SK-N-SH (cell line): ENCODE data around the gene LRRC45. TPM values are rescaled to one million over a fixed set of nuclear protein-coding genes. Genes with fewer than 3 reads are reported as not detected.

Experiments
- CTCF ChIA-PET: fragments of 300-600, 350-600 bp; formaldehyde crosslinking; extraction: SDS; loops from one replicate; lab custom pipeline; 2021; lab: Yijun Ruan, JAX
- POLR2A ChIA-PET: fragments of 350-600 bp; sonication (Branson Sonifier 250); formaldehyde crosslinking; extraction: SDS; loops from one replicate; lab custom pipeline; 2020; ENCODE audit warnings: antibody characterized with exemption, inconsistent platforms; lab: Yijun Ruan, JAX
- DNase-seq: peaks from one replicate; pipeline ENCODE4 v3.0.0; 2012
- H2AFZ ChIP-seq: fragments of 200-600 bp; sonication (generic); 2 replicates; pipeline ENCODE4 v1.8.1; 2016; ENCODE audit warnings: antibody characterized with exemption, mild to moderate bottlenecking, low read depth
- H3F3A ChIP-seq: fragments of 200-600 bp; sonication (generic); replicated peaks from 2 replicates; pipeline ENCODE3; 2016; ENCODE audit warnings: antibody characterized with exemption, mild to moderate bottlenecking; ENCODE audit not compliant: insufficient read depth
- H3K27ac ChIP-seq, 2 experiments: fragments of 200-500 bp in 1 of 2; fragments of 200-600 bp in 1 of 2; sonication (Bioruptor generic) in 1 of 2; sonication (generic), shearing (Covaris generic) in 1 of 2; 2 replicates each; pipeline versions ENCODE4 v1.5.1 to v1.6.1; 2014 to 2016; ENCODE audit warnings: low read depth in 2 of 2, inconsistent platforms in 1 of 2, low read length in 1 of 2, mild to moderate bottlenecking in 1 of 2, mixed read lengths in 1 of 2
- H3K27me3 ChIP-seq: fragments of 200-600 bp; sonication (generic), shearing (Covaris generic); 2 replicates; pipeline ENCODE4 v1.6.1; 2016; ENCODE audit warnings: mixed run types; ENCODE audit not compliant: insufficient read depth
- H3K36me3 ChIP-seq, 2 experiments: fragments of 200-500 bp in 1 of 2; fragments of 200-600 bp in 1 of 2; sonication (Bioruptor generic) in 1 of 2; sonication (generic) in 1 of 2; replicated peaks in 1 of 2; 2 replicates each; pipeline versions ENCODE3 to v1.5.1; 2014 to 2016; ENCODE audit warnings: low read length in 1 of 2, mild to moderate bottlenecking in 1 of 2; ENCODE audit not compliant: insufficient read depth in 2 of 2, control insufficient read depth in 1 of 2
- H3K4me1 ChIP-seq, 2 experiments: fragments of 200-500 bp in 1 of 2; fragments of 200-600 bp in 1 of 2; sonication (Bioruptor generic) in 1 of 2; sonication (generic), shearing (Covaris generic) in 1 of 2; 2 replicates each; pipeline versions ENCODE4 v1.5.1 to v1.6.1; 2014 to 2016; ENCODE audit warnings: low read depth in 1 of 2, low read length in 1 of 2, mixed run types in 1 of 2; ENCODE audit not compliant: insufficient read depth in 2 of 2, control insufficient read depth in 1 of 2
- H3K4me2 ChIP-seq: fragments of 200-600 bp; sonication (generic), shearing (Covaris generic); 2 replicates; pipeline ENCODE4 v1.6.1; 2017; ENCODE audit warnings: mixed run types
- H3K4me3 ChIP-seq, 2 experiments: fragments of 200-500 bp in 1 of 2; fragments of 200-600 bp in 1 of 2; sonication (Bioruptor generic) in 1 of 2; sonication (generic), shearing (Covaris generic) in 1 of 2; 2 replicates each; pipeline versions ENCODE4 v1.5.1 to v1.8.1; 2014 to 2016; ENCODE audit warnings: low read depth in 2 of 2, inconsistent platforms in 1 of 2, low read length in 1 of 2, mild to moderate bottlenecking in 1 of 2, mixed read lengths in 1 of 2, moderate library complexity in 1 of 2
- H3K79me2 ChIP-seq: fragments of 200-600 bp; sonication (generic); 2 replicates; pipeline ENCODE4 v1.8.1; 2017; ENCODE audit warnings: mild to moderate bottlenecking; ENCODE audit not compliant: insufficient read depth
- H3K9ac ChIP-seq: fragments of 200-600 bp; sonication (generic); 2 replicates; pipeline ENCODE4 v1.6.1; 2017; ENCODE audit warnings: mixed run types
- H3K9me2 ChIP-seq: fragments of 200-600 bp; sonication (generic); 2 replicates; pipeline ENCODE4 v1.6.1; 2017; ENCODE audit warnings: mixed run types
- H3K9me3 ChIP-seq: fragments of 200-600 bp; sonication (generic); 2 replicates; pipeline ENCODE4 v1.6.1; 2017; ENCODE audit warnings: mixed run types, mild to moderate bottlenecking, moderate library complexity
- H4K20me1 ChIP-seq: fragments of 200-600 bp; sonication (generic); 2 replicates; pipeline ENCODE4 v1.6.1; 2017; ENCODE audit warnings: mild to moderate bottlenecking, mixed run types; ENCODE audit not compliant: insufficient read depth
- ELF1 ChIP-seq: IDR thresholded peaks from 2 replicates; pipeline ENCODE4 v1.4.0; 2012
- FOXJ3 ChIP-seq: sonication (generic); formaldehyde crosslinking; IDR thresholded peaks from 2 replicates; pipeline ENCODE4 v1.5.1; 2020; ENCODE audit warnings: mild to moderate bottlenecking, missing genetic modification reagents
- FOXM1 ChIP-seq: IDR thresholded peaks from 2 replicates; pipeline ENCODE4 v1.4.0; 2012; ENCODE audit warnings: low read depth, mild to moderate bottlenecking
- GATA2 ChIP-seq: sonication (generic); formaldehyde crosslinking; IDR thresholded peaks from 2 replicates; pipeline ENCODE4 v1.5.0; 2020; ENCODE audit warnings: mild to moderate bottlenecking, missing genetic modification reagents
- IRF3 ChIP-seq: fragments of 150-350 bp; IDR thresholded peaks from 2 replicates; pipeline ENCODE4 v1.6.1; 2016; ENCODE audit warnings: mild to moderate bottlenecking, low read depth, low read length
- JUND ChIP-seq: IDR thresholded peaks from 2 replicates; pipeline ENCODE4 v1.4.0; 2012
- MAX ChIP-seq: IDR thresholded peaks from 2 replicates; pipeline ENCODE4 v1.4.0; 2012; ENCODE audit warnings: low read depth
- MEF2A ChIP-seq: IDR thresholded peaks from 2 replicates; pipeline ENCODE4 v1.4.0; 2012; ENCODE audit warnings: low read depth, borderline replicate concordance
- MXI1 ChIP-seq: IDR thresholded peaks from 2 replicates; pipeline ENCODE4 v1.6.1; 2012; ENCODE audit warnings: mild to moderate bottlenecking, low read depth, low read length, improper control_type of control experiment
- PBX3 ChIP-seq: IDR thresholded peaks from 2 replicates; pipeline ENCODE4; 2012
- POLR2AphosphoS5 ChIP-seq: IDR thresholded peaks from 2 replicates; pipeline ENCODE4 v1.6.1; 2012; ENCODE audit warnings: low read depth, low read length
- RAD21 ChIP-seq: IDR thresholded peaks from 2 replicates; pipeline ENCODE4 v1.6.1; 2012; ENCODE audit warnings: mild to moderate bottlenecking, low read length
- REST ChIP-seq: IDR thresholded peaks from 2 replicates; pipeline ENCODE4 v1.6.1; 2012; ENCODE audit warnings: mild to moderate bottlenecking, low read depth, low read length, moderate library complexity
- RFX5 ChIP-seq: IDR thresholded peaks from 2 replicates; pipeline ENCODE4 v1.6.1; 2012; ENCODE audit warnings: mild to moderate bottlenecking, improper control_type of control experiment, low read length
- RXRA ChIP-seq: IDR thresholded peaks from 2 replicates; pipeline ENCODE4 v1.4.0; 2012; ENCODE audit warnings: low read depth, mild to moderate bottlenecking, borderline replicate concordance
- SIN3A ChIP-seq: IDR thresholded peaks from 2 replicates; pipeline ENCODE4 v1.6.1; 2012; ENCODE audit warnings: low read depth, mild to moderate bottlenecking, low read length, moderate library complexity, borderline replicate concordance
- TCF12 ChIP-seq: IDR thresholded peaks from 2 replicates; pipeline ENCODE4 v1.4.0; 2012
- TEAD4 ChIP-seq: IDR thresholded peaks from 2 replicates; pipeline ENCODE4 v1.4.0; 2012; ENCODE audit warnings: mild to moderate bottlenecking, borderline replicate concordance; ENCODE audit not compliant: insufficient read depth
- USF1 ChIP-seq: IDR thresholded peaks from 2 replicates; pipeline ENCODE4 v1.4.0; 2012; ENCODE audit warnings: low read depth, borderline replicate concordance
- USF2 ChIP-seq: fragments of 150-350 bp; IDR thresholded peaks from 2 replicates; pipeline ENCODE4 v1.6.1; 2017; ENCODE audit warnings: antibody characterized with exemption, low read length, low read depth, borderline replicate concordance
- YY1 ChIP-seq: IDR thresholded peaks from 2 replicates; pipeline ENCODE4 v1.4.0; 2012; ENCODE audit warnings: low read depth, mild to moderate bottlenecking
- ZBTB33 ChIP-seq: IDR thresholded peaks from 2 replicates; pipeline ENCODE4 v1.4.0; 2012; ENCODE audit warnings: low read depth, borderline replicate concordance
- WGBS: methylation state at CpG from one replicate; pipeline ENCODE4 v1.1.6; 2017; ENCODE audit warnings: low lambda C conversion rate; 5-methylcytosine and 5-hydroxymethylcytosine counted together
- polyA plus RNA-seq, 3 experiments: library from polyadenylated mRNA; depleted of rRNA; stranded (reverse); fragments of >200 nt; gene quantifications; 2 replicates each; pipeline ENCODE4 v1.2.3, GENCODE V29; 2012

Gene LRRC45
- polyA plus RNA-seq, 1 of the 3 experiments (the other 2 are of a cell fraction): 31.5 TPM

GRCh38 chr17:82003411-82004381, 19.4 kb upstream of the LRRC45 start:
- Histone ChIP-seq H3K9me2 (no peaks in the 10 kb centered on the region), H3K27ac (peak overlapping the region; percentile 41 to 90), H3K4me1 (peaks cover 16 to 44% of the 10 kb centered on the region in 2 experiments; a peak in 3 of 4 replicates), H3K36me3 (no peaks in the 10 kb centered on the region), H4K20me1 (no peaks in the 10 kb centered on the region), H3K4me2 (peak overlapping the region; percentile 75), H3K79me2 (peaks cover 16% of the 10 kb centered on the region), H3F3A (peaks cover 28% of the 10 kb centered on the region), H2AFZ (peak overlapping the region; percentile 36; the same call in 1 of the 2 replicates), H3K9ac (peak overlapping the region; percentile 72), H3K27me3 (no peaks in the 10 kb centered on the region), H3K9me3 (no peaks in the 10 kb centered on the region), H3K4me3 (no peak overlapping the region; a peak in 1 of 4 replicates)
- ChIA-PET CTCF (interaction anchor here (1.2 to 4.4 kb wide), 6 partner anchors 12 to 43 kb away, joined by 3 to 53 read pairs (median 7); partner anchors contain the start of gene NOTUM), POLR2A (no interaction called here)
- no peak for DNase-seq
- 30% methylated on average over 47 of the region's 53 CpGs for WGBS
- no peak for TF ChIP-seq IRF3
- TF ChIP-seq FOXM1: peak; percentile 70; the same call in 1 of the 2 replicates
- TF ChIP-seq ZBTB33: no peak; the same call in 1 of the 2 replicates
- TF ChIP-seq RAD21: no peak
- TF ChIP-seq TEAD4: peak; percentile 88
- peak; percentile 89; the same call in 1 of the 2 replicates for TF ChIP-seq JUND
- no peak for TF ChIP-seq MEF2A
- peak; percentile 79 for TF ChIP-seq REST
- peak; percentile 89; the same call in 1 of the 2 replicates for TF ChIP-seq RXRA
- peak; percentile 84 for TF ChIP-seq PBX3
- no peak for TF ChIP-seq FOXJ3 (CRISPR knock-in tag)
- TF ChIP-seq USF1: peak; percentile 80
- TF ChIP-seq POLR2AphosphoS5: peak; percentile 37; the same call in 1 of the 2 replicates
- peak; percentile 50; the same call in 1 of the 2 replicates for TF ChIP-seq MXI1
- peak; percentile 84 for TF ChIP-seq TCF12
- no peak for TF ChIP-seq GATA2 (CRISPR knock-in tag)
- no peak for TF ChIP-seq USF2
- TF ChIP-seq RFX5: no peak
- peak; percentile 100 for TF ChIP-seq MAX
- no peak for TF ChIP-seq ELF1
- peak; percentile 83; the same call in 1 of the 2 replicates for TF ChIP-seq SIN3A
- TF ChIP-seq YY1: peak; percentile 72
